IMR-90 (cell line): ENCODE results near the gene CAPZA1. TPM values are rescaled to one million over a fixed set of nuclear protein-coding genes. Genes with fewer than 3 reads are reported as not detected.
A peak's percentile ranks its signal among the peaks of the same experiment; 100 is the strongest.

ENCODE experiments used
- ATAC-seq: fragments of 200-7000 bp; cut with Tn5 transposase; 2 replicates; pipeline ENCODE4 v1.9.1; 2020; ENCODE audit warnings: low read depth, mild to moderate bottlenecking, moderate library complexity
- BruUV-seq: library from RNA; stranded (reverse); fragments of 400-500 nt; replicated peaks from 2 replicates; lab custom pipeline; 2021; lab: Mats Ljungman, UMichigan
- CTCF ChIA-PET: fragments of 300-600 bp; formaldehyde crosslinking; extraction: SDS; loops from one replicate; lab custom pipeline; 2021; ENCODE audit warnings: antibody characterized with exemption; lab: Yijun Ruan, JAX
- POLR2A ChIA-PET: fragments of 300-600 bp; sonication (Branson Sonifier 250); formaldehyde crosslinking; loops from one replicate; lab custom pipeline; 2022; ENCODE audit warnings: antibody characterized with exemption; ENCODE audit not compliant: unreplicated experiment; lab: Charles Lee
- DNase-seq: peaks from one replicate; pipeline ENCODE4 v3.0.0; 2013
- H2AFZ ChIP-seq: replicated peaks from 2 replicates; pipeline ENCODE3; 2013; ENCODE audit warnings: low read length, mild to moderate bottlenecking; ENCODE audit not compliant: poor library complexity
- H2AK5ac ChIP-seq: 2 replicates; pipeline ENCODE4 v1.6.1; 2013; ENCODE audit warnings: low read depth, low read length, inconsistent platforms
- H2AK9ac ChIP-seq: replicated peaks from 2 replicates; pipeline ENCODE3; 2013; ENCODE audit warnings: mild to moderate bottlenecking, low read depth, low read length, moderate library complexity; ENCODE audit not compliant: poor library complexity
- H2BK120ac ChIP-seq: 2 replicates; pipeline ENCODE4 v1.6.1; 2013; ENCODE audit warnings: low read depth, low read length, inconsistent platforms
- H2BK15ac ChIP-seq: 3 replicates; pipeline ENCODE4 v1.6.1; 2013; ENCODE audit warnings: low read depth, low read length, inconsistent platforms
- H2BK20ac ChIP-seq: 2 replicates; pipeline ENCODE4 v1.6.1; 2013; ENCODE audit warnings: low read depth, mild to moderate bottlenecking, inconsistent platforms, low read length, moderate library complexity
- H2BK5ac ChIP-seq: 2 replicates; pipeline ENCODE4 v1.6.1; 2013; ENCODE audit warnings: mild to moderate bottlenecking, low read depth, low read length, inconsistent platforms; ENCODE audit not compliant: poor library complexity, severe bottlenecking
- H3K14ac ChIP-seq: replicated peaks from 2 replicates; pipeline ENCODE4 v1.6.1; 2013; ENCODE audit warnings: low read depth, low read length, inconsistent platforms
- H3K18ac ChIP-seq: 2 replicates; pipeline ENCODE4 v1.6.1; 2013; ENCODE audit warnings: low read depth, low read length, control low read depth
- H3K23ac ChIP-seq: 2 replicates; pipeline ENCODE4 v1.6.1; 2013; ENCODE audit warnings: low read depth, low read length, inconsistent platforms
- H3K27ac ChIP-seq: 2 replicates; pipeline ENCODE4 v1.5.1; 2013; ENCODE audit warnings: mild to moderate bottlenecking, control low read depth, low read length; ENCODE audit not compliant: insufficient read depth
- H3K27me3 ChIP-seq: 2 replicates; pipeline ENCODE4 v1.6.1; 2013; ENCODE audit warnings: low read length; ENCODE audit not compliant: control insufficient read depth, insufficient read depth
- H3K36me3 ChIP-seq: 2 replicates; pipeline ENCODE4 v1.6.1; 2013; ENCODE audit warnings: low read length, mixed read lengths; ENCODE audit not compliant: control insufficient read depth, insufficient read depth
- H3K4ac ChIP-seq: 2 replicates; pipeline ENCODE4 v1.6.1; 2013; ENCODE audit warnings: low read depth, low read length, inconsistent platforms
- H3K4me1 ChIP-seq: 2 replicates; pipeline ENCODE4 v1.6.1; 2013; ENCODE audit warnings: low read length, mixed read lengths; ENCODE audit not compliant: control insufficient read depth, insufficient read depth
- H3K4me2 ChIP-seq: 2 replicates; pipeline ENCODE4 v1.6.1; 2013; ENCODE audit warnings: low read depth, mild to moderate bottlenecking, control low read depth, low read length, moderate library complexity
- H3K4me3 ChIP-seq: 2 replicates; pipeline ENCODE4 v1.5.1; 2013; ENCODE audit warnings: low read depth, mild to moderate bottlenecking, control low read depth, low read length, moderate library complexity; ENCODE audit not compliant: insufficient read depth
- H3K56ac ChIP-seq: 2 replicates; pipeline ENCODE4 v1.6.1; 2013; ENCODE audit warnings: low read length, inconsistent platforms; ENCODE audit not compliant: insufficient read depth; ENCODE audit errors: extremely low read depth
- H3K79me1 ChIP-seq, 2 experiments: 2 replicates each; pipeline ENCODE4 v1.6.1; 2013; ENCODE audit warnings: low read length in 2 of 2, inconsistent platforms in 1 of 2, low read depth in 1 of 2
- H3K9ac ChIP-seq: 2 replicates; pipeline ENCODE4 v1.6.1; 2013; ENCODE audit warnings: low read depth, low read length, control low read depth
- H3K9me1 ChIP-seq: 2 replicates; pipeline ENCODE4 v1.6.1; 2013; ENCODE audit warnings: low read length, inconsistent platforms; ENCODE audit not compliant: insufficient read depth
- H3K9me3 ChIP-seq: 2 replicates; pipeline ENCODE4 v1.6.1; 2013; ENCODE audit warnings: low read length; ENCODE audit not compliant: control insufficient read depth, insufficient read depth
- H4K20me1 ChIP-seq: 2 replicates; pipeline ENCODE4 v1.6.1; 2013; ENCODE audit warnings: low read length, inconsistent platforms; ENCODE audit not compliant: insufficient read depth
- H4K5ac ChIP-seq: 2 replicates; pipeline ENCODE4 v1.6.1; 2013; ENCODE audit warnings: mild to moderate bottlenecking, low read depth, low read length, control low read depth
- H4K8ac ChIP-seq, 2 experiments: 2 replicates each; pipeline ENCODE4 v1.6.1; 2013; ENCODE audit warnings: low read depth in 2 of 2, low read length in 2 of 2, control low read depth in 1 of 2, inconsistent platforms in 1 of 2
- H4K91ac ChIP-seq: 2 replicates; pipeline ENCODE4 v1.6.1; 2013; ENCODE audit warnings: low read depth, low read length, inconsistent platforms; ENCODE audit not compliant: insufficient read depth
- CEBPB ChIP-seq: IDR thresholded peaks from 2 replicates; pipeline ENCODE4 v1.6.1; 2012; ENCODE audit warnings: low read depth, low read length, improper control_type of control experiment
- CHD1 ChIP-seq: IDR thresholded peaks from 2 replicates; pipeline ENCODE4 v1.6.1; 2012; ENCODE audit warnings: low read depth, low read length, improper control_type of control experiment
- CTCF ChIP-seq: conservative IDR thresholded peaks from 2 replicates; pipeline ENCODE4 v1.5.1; 2012; ENCODE audit warnings: mild to moderate bottlenecking, low read depth, low read length, improper control_type of control experiment
- ELK1 ChIP-seq: fragments of 150-350 bp; IDR thresholded peaks from 2 replicates; pipeline ENCODE4 v1.6.1; 2016; ENCODE audit warnings: low read depth, mild to moderate bottlenecking, low read length, moderate library complexity, borderline replicate concordance
- FOS ChIP-seq: fragments of 150-350 bp; IDR thresholded peaks from 2 replicates; pipeline ENCODE4 v1.6.1; 2016; ENCODE audit warnings: low read depth, low read length
- MAFK ChIP-seq: IDR thresholded peaks from 2 replicates; pipeline ENCODE4 v1.6.1; 2012; ENCODE audit warnings: low read depth, low read length, improper control_type of control experiment
- MAZ ChIP-seq: IDR thresholded peaks from 2 replicates; pipeline ENCODE4 v1.6.1; 2012; ENCODE audit warnings: low read depth, mild to moderate bottlenecking, low read length, improper control_type of control experiment, moderate library complexity, borderline replicate concordance
- MXI1 ChIP-seq: IDR thresholded peaks from 2 replicates; pipeline ENCODE4 v1.6.1; 2012; ENCODE audit warnings: low read depth, mild to moderate bottlenecking, low read length, moderate library complexity, borderline replicate concordance
- NFE2L2 ChIP-seq: fragments of 150-350 bp; IDR thresholded peaks from 2 replicates; pipeline ENCODE4 v1.6.1; 2016; ENCODE audit warnings: low read depth, mild to moderate bottlenecking, low read length
- POLR2A ChIP-seq: IDR thresholded peaks from 2 replicates; pipeline ENCODE4 v1.6.1; 2012; ENCODE audit warnings: mild to moderate bottlenecking, low read depth, low read length
- RAD21 ChIP-seq: IDR thresholded peaks from 2 replicates; pipeline ENCODE4 v1.6.1; 2012; ENCODE audit warnings: low read length, improper control_type of control experiment
- RFX5 ChIP-seq: IDR thresholded peaks from 2 replicates; pipeline ENCODE4 v1.8.0; 2012; ENCODE audit warnings: low read depth, mild to moderate bottlenecking, low read length, moderate library complexity
- SMC3 ChIP-seq: fragments of 150-350 bp; IDR thresholded peaks from 2 replicates; pipeline ENCODE4 v1.6.1; 2016; ENCODE audit warnings: low read depth, mild to moderate bottlenecking, antibody characterized with exemption, low read length, moderate library complexity
- USF2 ChIP-seq: fragments of 150-350 bp; IDR thresholded peaks from 2 replicates; pipeline ENCODE4 v1.6.1; 2017; ENCODE audit warnings: mild to moderate bottlenecking, antibody characterized with exemption, low read length, low read depth
- WGBS, 2 experiments: methylation state at CpG; one replicate each; pipeline versions ENCODE4 v1.1.5 to v1.1.7; 2013; ENCODE audit warnings: missing lambda C conversion rate in 2 of 2; ENCODE audit not compliant: insufficient read length in 1 of 2; ENCODE audit errors: extremely low coverage in 2 of 2; 5-methylcytosine and 5-hydroxymethylcytosine counted together
- dilution Hi-C: fragments of 300-500 bp; cut with HindIII; formaldehyde crosslinking; loops from one replicate; pipeline ENCODE4 v1.14.3; 2018; ENCODE audit warnings: low sequenced_read_pairs; ENCODE audit not compliant: unreplicated experiment
- in situ Hi-C: fragments of 300-500 bp; cut with MboI; formaldehyde crosslinking; loops from 3 replicates; pipeline ENCODE4 v1.14.3; 2019; ENCODE audit warnings: low sequenced_read_pairs, inconsistent platforms, mixed read lengths
- intact Hi-C: fragments of 100-400 bp; cut with micrococcal nuclease; formaldehyde crosslinking; loops from 2 replicates; pipeline ENCODE4 v1.10.0; 2022
- polyA plus RNA-seq, 3 experiments: library from polyadenylated mRNA; depleted of rRNA; stranded (reverse); fragments of >200 nt; gene quantifications; 2 replicates each; pipeline ENCODE4 v1.2.3, GENCODE V29; 2012; ENCODE audit warnings: low replicate concordance in 1 of 3
- total RNA-seq: library from RNA; depleted of rRNA; stranded (reverse); fragments of >200 nt; gene quantifications from 2 replicates; pipeline ENCODE4 v1.2.3, GENCODE V29; 2012

CAPZA1 gene
- total and polyA plus RNA-seq, 2 of the 4 experiments (the other 2 are of a cell fraction), result 108 to 262 TPM

GRCh38 chr1:112704391-112704933 is 84.8 kb downstream of the CAPZA1 start:
- ChIA-PET CTCF (interaction anchor here (0.5 to 1.3 kb wide), 6 partner anchors 11 to 105 kb away, joined by 3 to 5 read pairs (median 4); partner anchors contain the start of gene MOV10), POLR2A (interaction anchor here (0.5 to 1.5 kb wide), 5 partner anchors 30 to 310 kb away, joined by 3 to 9 read pairs (median 4); partner anchors contain the start of genes CTTNBP2NL and MOV10)
- H3K4me2 ChIP-seq, result peak overlapping the region; percentile 78
- no TSS peak for BruUV-seq
- H2AFZ ChIP-seq, result peak overlapping the region; percentile 66
- intact Hi-C loops (loop anchor here (10.0 kb wide), 1 partner anchor 240 kb away; no protein-coding TSS in a partner anchor), in situ Hi-C loops (loop anchor here (10.0 to 25.0 kb wide), 2 partner anchors 200 to 983 kb away; partner anchors contain the start of gene WNT2B), dilution Hi-C loops (no loop called here)
- H3K4me1 ChIP-seq, result peaks cover 34% of the 10 kb centered on the region
- peak overlapping the region; percentile 85 for H3K14ac ChIP-seq
- peak overlapping the region; percentile 96 for H2AK9ac ChIP-seq
- H3K79me1 ChIP-seq, result peaks cover 9 to 64% of the 10 kb centered on the region in 2 experiments; a peak in 3 of 4 replicates
- peak overlapping the region; percentile 80 for H3K4ac ChIP-seq
- peak overlapping the region; percentile 34; the same call in 1 of the 2 replicates for H2BK20ac ChIP-seq
- peak overlapping the region; percentile 67 for H3K9ac ChIP-seq
- DNase-seq, result no peak
- no peaks in the 10 kb centered on the region for H3K27me3 ChIP-seq
- H4K20me1 ChIP-seq, result peaks cover 51% of the 10 kb centered on the region
- peak overlapping the region; percentile 77 for H2BK5ac ChIP-seq
- H4K91ac ChIP-seq, result peak overlapping the region; percentile 77
- no peaks in the 10 kb centered on the region for H3K9me3 ChIP-seq
- peak overlapping the region; percentile 88 for H2AK5ac ChIP-seq
- peak overlapping the region; percentile 22; the same call in 1 of the 2 replicates for H3K18ac ChIP-seq
- H3K56ac ChIP-seq, result 0 out of 2 replicates have a peak overlapping the region, but pooled peaks have one; percentile 6
- WGBS, 2 experiments, result 43% methylated on average over 4 of the region's 7 CpGs; no CpG with 5 or more reads in 1 of the 2 experiments
- H3K36me3 ChIP-seq, result peaks cover 31% of the 10 kb centered on the region
- H3K4me3 ChIP-seq, result peak overlapping the region; percentile 32
- H3K27ac ChIP-seq, result peak overlapping the region; percentile 71
- peaks cover 17% of the 10 kb centered on the region for H3K9me1 ChIP-seq
- H2BK120ac ChIP-seq, result peak overlapping the region; percentile 56
- peak overlapping the region; percentile 69 for H3K23ac ChIP-seq
- H4K5ac ChIP-seq, result no peak overlapping the region; the same call in 1 of the 2 replicates
- peak overlapping the region in 1 of 2 experiments; percentile 69; a peak in 1 of 4 replicates for H4K8ac ChIP-seq
- H2BK15ac ChIP-seq, result peak overlapping the region; percentile 35; the same call in 1 of the 3 replicates
- no peak for ATAC-seq
- no peak for TF ChIP-seq ELK1
- TF ChIP-seq POLR2A, result no peak; the same call in 1 of the 2 replicates
- no peak for TF ChIP-seq SMC3
- no peak for TF ChIP-seq NFE2L2
- no peak for TF ChIP-seq MXI1
- no peak for TF ChIP-seq RFX5
- no peak for TF ChIP-seq CEBPB
- TF ChIP-seq MAZ, result no peak
- no peak for TF ChIP-seq RAD21
- no peak for TF ChIP-seq USF2
- no peak for TF ChIP-seq CTCF
- no peak for TF ChIP-seq FOS
- TF ChIP-seq CHD1, result no peak
- TF ChIP-seq MAFK, result no peak
